ENCODE data around the gene TRIM44. TPM values are rescaled to one million over a fixed set of nuclear protein-coding genes. Genes with fewer than 3 reads are reported as not detected.

TRIM44 gene
- polyA plus RNA-seq, 1 donor (not counting 4 experiments of a cell fraction or from before 2014, with no cell fraction given), result 48.3 TPM

DNA sequence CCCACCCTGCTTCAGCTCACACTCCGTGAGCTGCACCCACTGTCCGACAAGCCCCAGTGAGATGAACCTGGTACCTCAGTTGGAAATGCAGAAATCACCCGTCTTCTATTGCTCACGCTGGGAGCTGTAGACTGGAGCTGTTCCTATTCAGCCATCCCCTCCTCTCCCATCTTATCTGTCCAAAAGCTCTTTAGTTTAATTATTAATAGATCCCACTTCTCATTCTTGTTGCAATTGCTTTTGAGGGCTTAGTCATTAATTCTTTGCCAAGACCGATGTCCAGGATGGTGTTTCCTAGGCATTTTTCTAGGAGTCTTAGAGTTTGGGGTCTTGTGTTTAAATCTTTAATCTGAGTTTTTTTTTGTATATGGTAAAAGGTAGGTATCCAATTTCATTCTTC is 116.8 kb downstream of the TRIM44 start:
- no peak overlapping the region for H3K4me3 ChIP-seq (ENCODE audit: control insufficient read depth in 2 of 3, extremely low read depth in 1 of 3, insufficient read depth in 2 of 3, low read depth in 1 of 3, low read length in 3 of 3)
- dilution Hi-C loops (cut with MboI; ENCODE audit: extremely low pct_ligation_motif_present, low sequenced_read_pairs), result no loop called here
- no peak for DNase-seq (ENCODE audit: low read depth, low spot score)
- peaks cover 5% of the 10 kb centered on the region for H3K4me1 ChIP-seq (ENCODE audit: control insufficient read depth, extremely low read depth, insufficient read depth, low read length)
- TF ChIP-seq EZH2 (IDR thresholded peaks at IDR 0.05; ENCODE audit: low read length), result no peak
- TF ChIP-seq, protein P1, sequence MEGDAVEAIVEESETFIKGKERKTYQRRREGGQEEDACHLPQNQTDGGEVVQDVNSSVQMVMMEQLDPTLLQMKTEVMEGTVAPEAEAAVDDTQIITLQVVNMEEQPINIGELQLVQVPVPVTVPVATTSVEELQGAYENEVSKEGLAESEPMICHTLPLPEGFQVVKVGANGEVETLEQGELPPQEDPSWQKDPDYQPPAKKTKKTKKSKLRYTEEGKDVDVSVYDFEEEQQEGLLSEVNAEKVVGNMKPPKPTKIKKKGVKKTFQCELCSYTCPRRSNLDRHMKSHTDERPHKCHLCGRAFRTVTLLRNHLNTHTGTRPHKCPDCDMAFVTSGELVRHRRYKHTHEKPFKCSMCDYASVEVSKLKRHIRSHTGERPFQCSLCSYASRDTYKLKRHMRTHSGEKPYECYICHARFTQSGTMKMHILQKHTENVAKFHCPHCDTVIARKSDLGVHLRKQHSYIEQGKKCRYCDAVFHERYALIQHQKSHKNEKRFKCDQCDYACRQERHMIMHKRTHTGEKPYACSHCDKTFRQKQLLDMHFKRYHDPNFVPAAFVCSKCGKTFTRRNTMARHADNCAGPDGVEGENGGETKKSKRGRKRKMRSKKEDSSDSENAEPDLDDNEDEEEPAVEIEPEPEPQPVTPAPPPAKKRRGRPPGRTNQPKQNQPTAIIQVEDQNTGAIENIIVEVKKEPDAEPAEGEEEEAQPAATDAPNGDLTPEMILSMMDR (optimal IDR thresholded peaks at IDR 0.05 in 1 of 3, IDR thresholded peaks at IDR 0.05 in 1 of 3, conservative IDR thresholded peaks at IDR 0.05 in 1 of 3; ENCODE audit: extremely low read depth in 1 of 3, insufficient read depth in 2 of 3, low read length in 3 of 3), result no peak
- H3K27me3 ChIP-seq (ENCODE audit: control insufficient read depth, extremely low read depth, insufficient read depth, low read length), result no peaks in the 10 kb centered on the region
- H3K4me2 ChIP-seq (ENCODE audit: control insufficient read depth, extremely low read depth, insufficient read depth, low read depth, low read length), result no peak overlapping the region
- no peaks in the 10 kb centered on the region for H3K9me1 ChIP-seq (ENCODE audit: control insufficient read depth, extremely low read depth, insufficient read depth, low read length)
- H3K27ac ChIP-seq (ENCODE audit: control insufficient read depth, insufficient read depth, low read length), result no peak overlapping the region
- no peak overlapping the region for H2AFZ ChIP-seq (ENCODE audit: control insufficient read depth, low read length)
- H3K9me3 ChIP-seq (ENCODE audit: control insufficient read depth, low read depth, low read length), result peaks cover 1% of the 10 kb centered on the region
- no peaks in the 10 kb centered on the region for H3K36me3 ChIP-seq (ENCODE audit: control insufficient read depth in 2 of 2, extremely low read depth in 1 of 2, insufficient read depth in 2 of 2, low read length in 2 of 2)
- FAIRE-seq, result no peak
- no peaks in the 10 kb centered on the region for H4K20me1 ChIP-seq (ENCODE audit: control insufficient read depth, extremely low read depth, insufficient read depth, low read length)
- peaks cover 4% of the 10 kb centered on the region for H3K79me2 ChIP-seq (ENCODE audit: control insufficient read depth, insufficient read depth, low read length)
- no peak overlapping the region for H3K9ac ChIP-seq (ENCODE audit: control insufficient read depth, extremely low read depth, insufficient read depth, low read length)

- Histone ChIP-seq H2AFZ (ENCODE audit: control insufficient read depth, low read length) (no peak overlapping the region), H3K27ac (ENCODE audit: control insufficient read depth, insufficient read depth, low read length) (no peak overlapping the region), H3K9me3 (ENCODE audit: control insufficient read depth, low read depth, low read length) (peaks cover 1% of the 10 kb centered on the region), H3K4me1 (ENCODE audit: control insufficient read depth, extremely low read depth, insufficient read depth, low read length) (peaks cover 17% of the 10 kb centered on the region), H3K9ac (ENCODE audit: control insufficient read depth, extremely low read depth, insufficient read depth, low read length) (no peak overlapping the region), H4K20me1 (ENCODE audit: control insufficient read depth, extremely low read depth, insufficient read depth, low read length) (no peaks in the 10 kb centered on the region), H3K4me3 (ENCODE audit: control insufficient read depth in 2 of 3, extremely low read depth in 1 of 3, insufficient read depth in 2 of 3, low read depth in 1 of 3, low read length in 3 of 3) (no peak overlapping the region), H3K27me3 (ENCODE audit: control insufficient read depth, extremely low read depth, insufficient read depth, low read length) (no peaks in the 10 kb centered on the region), H3K4me2 (ENCODE audit: control insufficient read depth, extremely low read depth, insufficient read depth, low read depth, low read length) (no peak overlapping the region), H3K79me2 (ENCODE audit: control insufficient read depth, insufficient read depth, low read length) (peaks cover 2% of the 10 kb centered on the region), H3K9me1 (ENCODE audit: control insufficient read depth, extremely low read depth, insufficient read depth, low read length) (no peaks in the 10 kb centered on the region), H3K36me3 (ENCODE audit: control insufficient read depth in 2 of 2, extremely low read depth in 1 of 2, insufficient read depth in 2 of 2, low read length in 2 of 2) (no peaks in the 10 kb centered on the region)
- dilution Hi-C loops (cut with MboI; ENCODE audit: extremely low pct_ligation_motif_present, low sequenced_read_pairs), result no loop called here
- no peak for TF ChIP-seq EZH2 (IDR thresholded peaks at IDR 0.05; ENCODE audit: low read length)
- TF ChIP-seq, protein P1 (optimal IDR thresholded peaks at IDR 0.05 in 1 of 3, IDR thresholded peaks at IDR 0.05 in 1 of 3, conservative IDR thresholded peaks at IDR 0.05 in 1 of 3; ENCODE audit: extremely low read depth in 1 of 3, insufficient read depth in 2 of 3, low read length in 3 of 3), result no peak
- FAIRE-seq (peak; percentile 13), DNase-seq (ENCODE audit: low read depth, low spot score) (no peak)
These were observed 118.6 kb downstream of the TRIM44 start for GRCh38 chr11:35780951-35781860.
